ENCODE results near the gene ZNF775.
"Not testable (repeated sequence)": the region's sequence is repeated elsewhere in the genome, so short reads cannot be mapped to it uniquely, and the experiment has no call there.

Gene ZNF775

DNA sequence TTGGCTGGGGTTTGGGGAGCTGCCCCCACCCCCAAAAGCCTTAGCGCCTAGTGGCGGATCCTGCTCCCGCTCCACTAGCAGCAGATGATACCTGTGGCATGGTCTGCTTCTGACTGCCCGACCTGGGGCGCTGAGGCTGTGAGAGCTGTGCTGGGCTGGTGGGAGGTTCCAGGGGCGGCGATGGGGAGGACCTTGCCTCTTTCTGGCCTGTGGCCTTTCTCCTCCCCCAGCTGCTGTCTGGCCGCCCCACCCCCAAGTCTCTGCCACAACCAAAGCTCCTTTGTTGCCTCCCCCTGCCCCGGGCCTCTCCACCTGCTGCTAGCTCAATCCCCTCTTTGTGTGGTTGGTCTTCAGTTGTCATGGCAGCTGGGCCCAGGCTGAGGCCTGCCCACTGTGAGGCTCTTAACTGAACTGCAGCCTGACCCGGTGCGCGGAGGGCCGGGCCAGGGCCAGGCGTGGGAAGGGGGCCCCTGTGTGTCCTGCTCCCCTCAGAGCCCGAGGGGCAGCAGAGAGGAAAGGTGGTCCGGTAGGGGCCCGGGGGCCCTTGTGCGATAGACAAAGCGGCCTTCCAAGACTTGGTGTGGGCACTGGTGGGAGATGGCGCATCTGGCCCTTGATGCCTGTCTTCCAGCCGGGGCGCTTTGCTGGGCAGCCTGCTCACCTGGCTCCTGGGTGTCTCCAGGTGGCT, 4.7 kb downstream of the ZNF775 start:
- DNase-seq = peak; percentile 95

DNA sequence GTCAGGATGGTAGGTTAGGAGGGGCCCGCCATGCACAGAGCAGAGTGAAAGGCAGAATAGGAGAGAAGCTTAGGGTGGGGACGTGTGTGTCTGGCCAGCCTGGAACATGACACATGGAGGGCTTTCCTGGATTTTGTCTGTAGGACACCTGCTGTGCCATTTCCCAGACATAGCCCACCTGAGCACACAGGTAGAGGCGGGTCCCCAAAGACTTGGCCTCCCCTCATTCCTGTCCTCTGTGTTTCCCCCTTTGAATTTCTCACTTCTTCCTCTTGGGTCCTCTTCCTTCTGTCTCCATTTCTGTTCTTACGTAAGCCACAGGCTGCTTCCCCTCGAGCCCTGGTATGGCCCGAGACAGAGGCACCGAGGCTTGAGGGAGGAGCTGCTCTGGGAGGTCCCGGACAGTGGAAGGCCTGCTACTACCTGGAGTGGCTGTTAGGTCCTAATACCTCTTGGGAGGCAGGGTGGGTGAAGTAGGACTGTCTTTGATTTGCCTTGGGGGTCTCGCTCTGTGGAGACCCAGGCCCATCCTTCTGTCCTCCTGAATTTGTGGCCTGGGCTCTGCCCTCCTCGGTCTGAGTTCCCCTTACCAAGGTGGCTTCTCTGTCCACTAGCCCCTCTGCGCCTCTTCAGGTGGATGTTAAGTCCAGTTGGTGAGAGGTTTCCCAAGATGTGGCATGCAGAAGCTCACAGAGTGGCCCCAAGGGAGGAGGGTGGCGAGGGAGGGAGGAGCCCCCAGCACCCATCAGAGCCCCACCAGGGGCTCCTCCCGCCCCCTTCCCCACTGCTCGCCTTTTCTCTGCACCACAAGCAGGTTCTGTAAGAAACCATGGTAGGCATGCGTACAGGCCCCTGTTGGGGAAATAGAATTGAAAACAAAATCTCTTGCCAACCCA, 5.5 kb downstream of the ZNF775 start:
- DNase-seq = peak; percentile 51

- DNase-seq = peak; percentile 38
These were observed 6.2 kb downstream of the ZNF775 start for GRCh38 chr7:150385302-150385723.

GRCh38 chr7:150385884-150386283, 6.8 kb downstream of the ZNF775 start:
- DNase-seq = not testable (repeated sequence)

DNA sequence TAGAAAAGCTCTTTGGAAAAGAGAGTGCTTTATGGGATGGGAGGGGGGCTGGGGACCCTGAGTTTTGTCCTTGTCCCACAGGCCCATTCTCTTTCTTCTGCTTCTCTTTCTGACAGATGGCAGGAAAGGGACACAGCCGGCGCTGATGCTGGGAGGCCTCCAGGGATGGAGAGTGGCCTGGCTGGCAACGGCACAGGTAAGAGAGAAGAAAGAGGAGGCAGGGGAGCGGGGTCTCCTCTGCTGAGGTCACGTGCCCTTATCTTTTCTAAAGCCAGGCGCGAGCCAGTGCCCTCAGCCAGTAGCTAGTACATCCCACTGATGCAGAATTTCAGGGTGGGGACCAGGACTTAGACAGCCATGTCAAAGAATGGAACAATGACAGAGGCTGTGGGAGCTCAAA, 9.2 kb downstream of the ZNF775 start:
- DNase-seq = no peak

DNA sequence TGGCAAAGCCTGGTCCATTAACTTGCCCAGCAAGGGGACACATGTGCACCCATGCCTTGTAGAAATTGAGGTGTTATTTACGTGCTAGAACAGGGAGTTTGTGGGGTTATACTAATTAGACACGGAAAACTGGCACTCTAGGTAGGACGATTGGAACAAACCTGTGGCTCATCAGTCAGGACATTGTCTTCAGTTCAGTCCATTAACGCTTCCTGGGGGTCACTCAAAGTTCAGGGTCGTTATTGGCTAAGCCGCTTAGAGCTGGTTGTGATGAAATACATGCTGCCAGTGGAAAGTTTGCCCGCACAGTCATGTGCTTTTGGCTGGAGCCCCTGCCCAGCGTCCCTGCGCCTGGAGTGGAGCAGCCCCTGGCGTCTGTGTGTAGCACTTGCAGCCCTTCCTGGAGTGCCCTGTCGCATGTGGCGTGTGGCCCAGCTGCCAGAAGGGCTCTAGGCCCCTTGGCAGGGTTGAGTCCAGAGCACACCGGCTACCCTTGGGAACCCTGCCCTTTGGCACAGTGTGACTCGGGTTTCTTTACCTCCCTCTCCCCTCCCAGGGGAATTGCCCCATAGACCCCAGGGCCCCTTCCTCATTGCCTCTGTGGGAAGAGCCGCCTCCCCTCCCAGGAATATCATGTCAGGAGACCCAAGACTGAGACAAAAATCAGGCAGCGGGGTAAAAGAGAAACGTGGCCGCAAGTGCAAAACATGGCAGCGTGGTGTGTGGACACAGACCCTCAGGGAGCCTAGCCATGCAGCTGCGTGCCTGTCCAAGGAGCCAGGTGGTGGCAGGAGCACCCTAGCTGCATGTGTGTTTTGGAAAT, 9.8 kb downstream of the ZNF775 start:
- DNase-seq = peak; percentile 86

DNA sequence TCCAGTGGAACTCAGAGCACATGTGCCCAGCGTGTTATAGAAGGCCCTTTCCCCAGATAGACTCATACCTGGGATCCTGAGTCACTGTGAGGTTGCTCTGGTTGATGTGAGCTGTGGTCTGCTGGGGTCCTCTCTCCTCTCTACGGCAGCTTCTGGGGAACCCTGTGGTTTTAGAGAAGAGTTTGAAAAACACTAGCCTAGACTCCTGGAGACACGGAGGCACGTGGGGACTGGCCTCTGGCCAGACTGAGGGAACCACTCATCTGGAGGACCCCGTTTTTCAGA, 10.3 kb downstream of the ZNF775 start:
- DNase-seq = no peak

DNA sequence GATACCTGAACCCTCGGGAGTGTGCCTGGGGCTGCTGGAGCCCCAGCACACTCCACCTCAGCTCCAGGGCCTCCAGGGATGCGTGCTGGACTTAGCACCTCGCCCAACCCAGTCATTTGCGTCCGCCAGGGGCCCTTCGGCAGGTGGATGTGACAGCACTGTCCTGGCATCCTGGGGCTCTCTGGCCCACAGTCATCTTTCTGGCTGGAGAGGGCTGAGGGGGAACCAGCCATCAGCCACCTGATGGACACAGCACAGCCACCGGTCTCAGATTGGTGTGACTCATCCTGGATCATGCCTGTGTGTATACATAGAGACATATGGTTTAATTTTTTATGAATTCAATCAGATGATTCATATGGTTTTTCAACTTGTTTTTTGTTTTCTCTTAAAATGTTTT, 11.1 kb downstream of the ZNF775 start:
- DNase-seq = no peak

GRCh38 chr7:150393325-150393724, 14.2 kb downstream of the ZNF775 start:
- DNase-seq = no peak

DNA sequence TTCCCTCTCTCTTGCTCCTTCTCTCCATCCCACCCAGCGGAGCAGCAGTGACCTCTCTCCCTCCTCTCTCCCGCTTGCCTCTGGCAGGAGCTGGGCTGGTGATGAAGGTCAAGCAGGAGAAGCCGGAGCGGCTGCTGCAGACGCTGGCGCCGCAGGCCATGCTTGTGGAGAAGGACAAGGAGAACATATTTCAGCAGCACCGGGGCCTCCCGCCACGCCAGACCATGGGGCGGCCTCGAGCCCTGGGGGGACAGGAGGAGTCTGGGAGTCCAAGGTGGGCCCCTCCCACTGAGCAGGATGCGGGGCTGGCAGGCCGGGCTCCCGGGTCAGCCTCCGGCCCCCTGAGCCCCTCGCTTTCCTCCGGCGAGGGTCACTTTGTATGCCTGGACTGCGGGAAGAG, 17.3 kb downstream of the ZNF775 start:
- no peak for DNase-seq

GRCh38 chr7:150396851-150397260, 17.7 kb downstream of the ZNF775 start:
- no peak for DNase-seq

DNA sequence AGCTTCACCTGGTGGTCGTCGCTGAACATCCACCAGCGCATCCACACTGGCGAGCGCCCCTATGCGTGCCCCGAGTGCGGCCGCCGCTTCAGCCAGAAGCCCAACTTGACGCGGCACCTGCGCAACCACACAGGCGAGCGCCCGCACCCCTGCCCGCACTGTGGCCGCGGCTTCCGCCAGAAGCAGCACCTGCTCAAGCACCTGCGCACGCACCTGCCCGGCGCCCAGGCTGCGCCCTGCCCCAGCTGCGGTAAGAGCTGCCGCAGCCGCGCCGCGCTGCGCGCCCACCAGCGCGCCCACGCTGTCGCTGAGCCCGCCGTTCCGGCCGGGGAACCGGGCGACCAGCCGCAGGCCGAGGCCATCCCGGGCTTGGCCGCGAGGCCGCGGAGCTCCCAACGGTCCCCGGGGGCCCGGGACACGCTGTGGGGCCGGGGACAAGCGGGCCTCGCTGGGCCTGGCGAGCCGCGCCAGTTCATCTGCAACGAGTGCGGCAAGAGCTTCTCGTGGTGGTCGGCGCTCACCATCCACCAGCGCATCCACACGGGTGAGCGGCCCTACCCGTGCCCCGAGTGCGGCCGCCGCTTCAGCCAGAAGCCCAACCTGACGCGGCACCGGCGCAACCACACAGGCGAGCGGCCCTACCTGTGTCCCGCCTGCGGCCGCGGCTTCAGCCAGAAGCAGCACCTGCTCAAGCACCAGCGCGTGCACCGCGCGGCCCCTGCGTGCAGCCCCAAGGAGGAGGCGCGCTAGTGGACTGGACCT, 18.4 kb downstream of the ZNF775 start:
- no peak for DNase-seq

DNA sequence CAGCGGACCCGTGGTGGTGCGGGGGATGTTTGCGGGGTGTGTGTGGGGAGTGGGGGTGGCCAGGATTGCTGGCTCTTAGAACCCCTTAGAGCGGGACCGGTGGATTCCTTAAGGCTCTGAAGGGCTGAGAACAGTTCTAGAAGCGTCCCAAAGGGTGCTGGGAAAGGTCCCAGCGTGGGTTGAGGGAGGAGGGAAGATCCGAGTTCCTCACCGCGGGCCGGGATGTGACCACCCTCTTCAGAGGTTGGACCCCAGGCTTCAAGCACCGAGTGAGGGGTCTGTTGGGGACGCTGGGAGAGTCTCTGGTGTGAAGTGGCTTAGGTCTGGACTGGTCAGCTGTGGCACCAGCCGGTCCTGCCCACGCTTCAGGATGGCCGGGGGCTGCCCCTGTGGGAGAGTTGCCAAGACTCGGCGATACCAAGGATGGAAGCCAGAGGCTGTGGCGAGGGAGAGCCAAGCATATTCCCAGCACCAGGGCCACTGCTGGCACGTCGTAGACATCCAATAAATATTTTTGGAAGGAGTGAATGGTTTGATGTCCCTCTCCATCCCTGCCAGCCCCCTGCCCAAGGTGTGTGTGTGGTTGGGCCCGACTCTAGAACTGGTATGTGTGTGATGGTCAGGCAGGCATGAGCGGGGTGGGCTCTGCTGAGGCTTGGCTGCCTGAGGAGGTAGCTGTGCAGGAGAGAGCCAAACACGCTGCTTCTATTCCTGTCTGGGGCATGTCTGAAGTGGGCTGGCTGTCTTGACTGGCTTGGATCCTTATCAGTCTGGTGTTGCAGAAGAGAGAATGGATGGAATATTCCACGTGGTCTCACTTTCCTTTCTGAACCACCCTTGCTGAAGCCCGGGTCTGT, 19.2 kb downstream of the ZNF775 start:
- DNase-seq = no peak

GRCh38 chr7:150398965-150399320, 19.8 kb downstream of the ZNF775 start:
- DNase-seq = no peak

GRCh38 chr7:150399421-150400007, 20.4 kb downstream of the ZNF775 start:
- no peak for DNase-seq

DNA sequence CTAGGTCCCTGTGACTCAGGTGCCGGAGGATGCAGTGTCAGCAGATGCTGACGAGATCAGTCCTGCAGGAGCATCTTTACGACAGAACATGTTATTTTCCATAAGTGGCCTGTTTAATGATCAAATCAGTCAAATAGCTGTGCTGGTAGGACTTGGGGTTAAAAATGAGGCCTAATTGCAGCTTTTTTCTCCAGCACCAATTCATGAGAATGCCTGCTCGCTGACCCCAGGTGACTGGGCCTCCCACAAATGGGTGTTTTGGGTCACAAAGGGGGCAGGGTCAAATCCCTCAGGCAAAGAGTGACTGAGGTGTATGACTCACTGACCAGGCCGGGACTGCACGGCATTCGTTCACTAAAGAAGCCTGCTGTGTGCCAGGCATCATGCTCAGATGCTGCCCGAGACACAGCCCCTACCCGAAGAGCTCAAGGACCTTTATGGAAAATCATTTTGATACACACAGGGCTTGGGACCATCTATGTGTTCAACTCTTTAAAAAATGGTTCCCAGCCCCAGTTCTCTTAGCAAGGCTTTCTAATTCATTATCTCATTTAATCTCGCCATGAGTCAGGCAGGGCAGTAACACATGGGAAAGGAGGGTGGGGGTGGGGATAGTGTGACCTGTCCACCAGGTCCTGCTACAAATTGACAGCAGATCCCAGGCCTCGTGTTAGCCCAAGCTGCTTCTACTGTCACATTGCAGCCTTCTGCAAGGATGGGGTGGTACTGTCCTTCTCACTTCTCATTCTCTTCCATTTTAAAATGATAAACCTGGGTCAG, 21.1 kb downstream of the ZNF775 start:
- no peak for DNase-seq

DNA sequence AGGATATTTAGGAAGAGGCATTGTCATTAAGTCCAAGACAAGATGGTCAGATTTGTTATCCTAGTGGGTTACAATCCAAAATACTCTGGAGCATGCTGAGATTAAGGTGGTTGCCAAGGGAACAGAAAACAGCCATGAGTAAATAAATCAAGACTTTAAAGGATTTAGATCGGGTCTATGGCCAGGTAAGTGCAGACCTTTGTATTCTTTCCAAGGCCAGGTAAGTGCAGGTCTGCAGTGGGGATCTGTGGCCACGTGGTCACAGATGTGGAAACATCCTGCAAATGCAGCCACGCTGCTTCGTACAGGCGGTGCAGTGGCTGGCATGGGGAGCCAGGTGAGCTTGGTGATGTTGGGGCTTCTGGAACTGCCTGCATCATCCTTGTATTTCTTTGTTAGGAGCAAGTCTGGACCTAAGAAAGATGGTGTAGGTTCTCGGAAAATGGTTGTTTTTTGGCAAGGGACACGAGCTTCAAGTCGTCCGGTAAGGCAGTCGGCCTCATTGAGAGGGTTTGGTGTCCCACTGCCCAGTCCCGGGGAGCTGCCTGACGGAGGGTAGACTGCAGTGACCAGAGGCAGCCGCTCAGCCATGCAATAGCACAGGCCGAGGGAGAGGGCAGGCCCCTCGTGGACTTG, 21.8 kb downstream of the ZNF775 start:
- DNase-seq = no peak

DNA sequence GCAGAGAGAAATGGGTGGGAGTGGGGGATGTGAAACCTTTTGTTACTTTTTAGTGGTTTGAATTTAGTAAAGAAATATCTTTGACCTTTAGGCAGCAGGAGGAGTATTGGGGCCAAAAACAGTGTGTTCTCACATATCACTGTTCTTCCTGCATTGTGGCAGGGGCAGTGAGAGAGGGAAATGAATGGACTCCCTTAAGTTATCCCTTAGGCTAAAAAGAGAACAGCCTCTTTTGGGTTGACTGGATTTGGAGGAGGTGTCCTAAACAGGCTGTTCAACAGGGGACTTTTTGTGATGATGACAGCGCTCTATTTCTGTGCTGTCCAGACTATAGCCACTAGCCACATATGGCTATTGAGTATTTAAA, 22.3 kb downstream of the ZNF775 start:
- no peak for DNase-seq

GRCh38 chr7:150401861-150402631, 22.9 kb downstream of the ZNF775 start:
- DNase-seq = no peak

Data from midbrain (tissue), 1 donor.